ENCODE measurements around the gene ATXN1. TPM values are rescaled to one million over a fixed set of nuclear protein-coding genes. Genes with fewer than 3 reads are reported as not detected.

ATXN1 gene
- total and polyA plus RNA-seq, 7 donors, result 1.3 to 50.9 (median 21.6) TPM

DNA sequence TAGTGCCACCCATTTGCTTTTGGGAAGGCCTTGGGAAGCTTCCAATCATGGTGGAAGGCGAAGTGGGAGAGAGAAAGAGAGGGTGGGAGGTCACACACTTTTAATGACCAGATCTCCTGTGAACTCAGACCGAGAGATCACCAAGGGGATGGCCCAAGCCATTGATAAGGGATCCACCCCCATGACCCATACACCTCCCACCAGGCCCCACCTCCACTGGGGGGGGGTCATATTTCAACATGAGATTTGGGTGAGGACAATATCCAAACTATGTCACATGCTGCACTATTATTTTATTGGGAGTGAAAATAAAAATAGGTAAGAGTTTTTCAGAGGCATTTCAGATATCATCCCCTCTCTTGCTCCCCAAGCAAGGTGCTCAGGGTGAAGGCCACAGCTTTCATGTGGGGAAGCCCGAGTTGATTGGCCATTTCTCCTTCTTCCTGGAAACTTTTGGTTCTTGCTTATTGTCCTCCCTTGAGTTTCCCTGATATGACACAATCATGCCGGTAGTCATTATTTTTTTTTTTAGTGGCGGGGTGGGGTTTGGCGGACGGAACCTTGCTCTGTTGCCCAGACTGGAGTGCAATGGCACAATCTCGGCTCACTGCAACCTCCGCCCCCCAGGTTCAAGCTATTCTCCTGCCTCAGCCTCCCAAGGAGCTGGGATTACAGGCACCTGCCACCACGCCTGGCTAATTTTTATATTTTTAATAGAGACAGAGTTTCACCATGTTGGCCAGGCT, 507.7 kb downstream of the ATXN1 start:
- intact Hi-C loops (cut with DNase I), result no loop called here
- peak in 2 of 4 donors; percentile 53 to 56 for ATAC-seq
- Histone ChIP-seq H3K4me1 (peaks cover 41% of the 10 kb centered on the region), H3K4me3 (no peak overlapping the region), H3K27ac (peak overlapping the region; percentile 33), H3K27me3 (ENCODE audit: insufficient read depth in 3 of 3, low read length in 2 of 3) (no peaks in the 10 kb centered on the region), H3K36me3 (ENCODE audit: insufficient read depth in 1 of 2, low read depth in 1 of 2) (peaks cover 4 to 74% of the 10 kb centered on the region in 2 donors), H3K9me3 (no peaks in the 10 kb centered on the region)
- 55 to 83% (median 61%) methylated on average over 10 of the region's 10 CpGs for whole genome bisulfite sequencing, 3 donors
- DNase-seq, result no peak
- TF ChIP-seq, protein P1, sequence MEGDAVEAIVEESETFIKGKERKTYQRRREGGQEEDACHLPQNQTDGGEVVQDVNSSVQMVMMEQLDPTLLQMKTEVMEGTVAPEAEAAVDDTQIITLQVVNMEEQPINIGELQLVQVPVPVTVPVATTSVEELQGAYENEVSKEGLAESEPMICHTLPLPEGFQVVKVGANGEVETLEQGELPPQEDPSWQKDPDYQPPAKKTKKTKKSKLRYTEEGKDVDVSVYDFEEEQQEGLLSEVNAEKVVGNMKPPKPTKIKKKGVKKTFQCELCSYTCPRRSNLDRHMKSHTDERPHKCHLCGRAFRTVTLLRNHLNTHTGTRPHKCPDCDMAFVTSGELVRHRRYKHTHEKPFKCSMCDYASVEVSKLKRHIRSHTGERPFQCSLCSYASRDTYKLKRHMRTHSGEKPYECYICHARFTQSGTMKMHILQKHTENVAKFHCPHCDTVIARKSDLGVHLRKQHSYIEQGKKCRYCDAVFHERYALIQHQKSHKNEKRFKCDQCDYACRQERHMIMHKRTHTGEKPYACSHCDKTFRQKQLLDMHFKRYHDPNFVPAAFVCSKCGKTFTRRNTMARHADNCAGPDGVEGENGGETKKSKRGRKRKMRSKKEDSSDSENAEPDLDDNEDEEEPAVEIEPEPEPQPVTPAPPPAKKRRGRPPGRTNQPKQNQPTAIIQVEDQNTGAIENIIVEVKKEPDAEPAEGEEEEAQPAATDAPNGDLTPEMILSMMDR (IDR thresholded peaks at IDR 0.05), result no peak

DNA sequence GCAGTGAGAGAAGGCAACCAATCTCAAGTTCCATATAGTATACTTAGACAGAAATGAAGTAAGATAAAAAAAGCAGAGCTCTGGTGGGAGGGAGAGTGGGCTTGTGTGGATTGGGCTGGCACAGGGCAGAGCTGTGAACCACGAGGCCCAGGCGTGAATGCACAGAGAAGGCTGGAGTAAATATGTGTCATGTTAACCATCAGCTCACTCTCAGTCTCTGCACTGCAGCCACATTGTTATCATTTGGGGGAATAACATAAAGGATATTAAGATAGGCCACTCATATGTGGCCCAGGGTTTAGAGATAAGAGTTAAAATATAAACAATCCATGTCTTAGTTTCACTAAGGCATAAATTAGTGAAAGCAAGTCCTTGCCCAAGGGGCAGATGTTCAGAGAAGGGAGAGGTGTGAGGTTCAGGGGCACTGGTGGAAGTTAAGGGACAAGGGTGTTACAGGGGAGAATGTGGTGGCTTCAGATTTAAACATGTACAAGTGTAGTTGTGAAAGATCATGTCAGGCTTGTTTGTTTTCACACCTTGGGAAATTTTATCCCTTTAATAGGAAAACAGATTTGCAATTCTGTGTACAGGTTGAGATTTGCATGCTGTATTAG, 508.5 kb downstream of the ATXN1 start:
- TF ChIP-seq, protein P1 (IDR thresholded peaks at IDR 0.05), result no peak
- WGBS, 3 donors, result 54 to 78% (median 60%) methylated on average over 2 of the region's 2 CpGs
- no peak for DNase-seq
- peak overlapping the region; percentile 33 for H3K27ac ChIP-seq
- no peaks in the 10 kb centered on the region for H3K27me3 ChIP-seq (ENCODE audit: insufficient read depth in 3 of 3, low read length in 2 of 3)
- peak in 1 of 4 donors; percentile 17 for ATAC-seq
- intact Hi-C loops (cut with DNase I), result no loop called here
- peaks cover 4 to 77% of the 10 kb centered on the region in 2 donors for H3K36me3 ChIP-seq (ENCODE audit: insufficient read depth in 1 of 2, low read depth in 1 of 2)
- peaks cover 33% of the 10 kb centered on the region for H3K4me1 ChIP-seq
- H3K4me3 ChIP-seq, result no peak overlapping the region
- no peaks in the 10 kb centered on the region for H3K9me3 ChIP-seq

DNA sequence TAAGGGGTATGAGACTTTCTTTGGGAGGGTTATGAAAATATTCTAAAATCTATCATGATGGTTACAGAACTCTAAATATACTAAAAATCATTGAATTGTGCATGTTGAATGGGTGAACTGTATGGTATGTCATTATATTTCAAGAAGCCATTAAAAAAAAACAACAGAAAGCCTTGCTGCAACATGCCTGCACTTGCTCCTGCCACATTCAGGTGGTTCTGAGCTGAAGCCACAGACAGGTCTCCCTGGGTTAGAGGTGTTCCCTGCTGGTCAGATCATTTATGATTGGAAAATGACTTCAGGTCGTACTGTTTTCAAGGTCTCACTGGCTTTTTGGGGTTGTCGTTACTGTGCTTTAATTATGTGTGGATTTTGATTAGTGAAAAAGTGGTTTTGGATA, 509.6 kb downstream of the ATXN1 start:
- WGBS, 3 donors, result 90 to 96% (median 93%) methylated on average over 2 of the region's 2 CpGs
- TF ChIP-seq, protein P1 (IDR thresholded peaks at IDR 0.05), result no peak
- Histone ChIP-seq H3K36me3 (ENCODE audit: insufficient read depth in 1 of 2, low read depth in 1 of 2) (peaks cover 4 to 77% of the 10 kb centered on the region in 2 donors), H3K9me3 (no peaks in the 10 kb centered on the region), H3K27me3 (ENCODE audit: insufficient read depth in 3 of 3, low read length in 2 of 3) (no peaks in the 10 kb centered on the region), H3K27ac (peak overlapping the region; percentile 24), H3K4me1 (peaks cover 22% of the 10 kb centered on the region), H3K4me3 (no peak overlapping the region)
- ATAC-seq, result no peak
- no peak for DNase-seq
- intact Hi-C loops (cut with DNase I), result no loop called here

DNA sequence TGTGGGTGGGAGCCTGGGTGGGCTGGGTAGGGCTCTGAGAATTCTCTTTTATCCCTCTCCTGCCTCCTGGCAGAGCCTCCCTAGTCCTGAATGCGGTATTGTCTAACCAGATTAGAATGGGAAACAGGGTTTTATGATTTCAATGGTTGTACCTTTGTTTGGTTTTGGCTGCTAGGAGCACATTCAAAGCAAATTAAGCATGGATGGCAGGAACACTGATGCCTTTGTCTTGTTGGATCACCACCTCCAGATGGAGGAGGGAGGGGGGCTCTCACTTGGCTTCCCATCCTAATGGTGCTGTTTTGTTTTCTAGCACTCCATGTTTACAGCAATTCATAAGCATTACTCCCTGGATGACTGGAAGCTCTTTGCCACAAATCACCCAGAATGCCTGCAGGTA, 511.3 kb downstream of the ATXN1 start:
- TF ChIP-seq, protein P1 (IDR thresholded peaks at IDR 0.05), result no peak
- WGBS, 3 donors, result 39 to 75% (median 50%) methylated on average over 1 of the region's 1 CpG
- no peak for DNase-seq
- intact Hi-C loops (cut with DNase I), result no loop called here
- Histone ChIP-seq H3K4me3 (no peak overlapping the region), H3K36me3 (ENCODE audit: insufficient read depth in 1 of 2, low read depth in 1 of 2) (peaks cover 4 to 80% of the 10 kb centered on the region in 2 donors), H3K9me3 (no peaks in the 10 kb centered on the region), H3K27me3 (ENCODE audit: insufficient read depth in 3 of 3, low read length in 2 of 3) (no peaks in the 10 kb centered on the region), H3K4me1 (peaks cover 36% of the 10 kb centered on the region), H3K27ac (peak overlapping the region; percentile 36)
- ATAC-seq, result no peak

Data from psoas muscle (tissue), 8 donors.